Measurements from ENCODE around the gene RGS17.
A peak's percentile ranks its signal among the peaks of the same experiment; 100 is the strongest.

Gene RGS17

DNA sequence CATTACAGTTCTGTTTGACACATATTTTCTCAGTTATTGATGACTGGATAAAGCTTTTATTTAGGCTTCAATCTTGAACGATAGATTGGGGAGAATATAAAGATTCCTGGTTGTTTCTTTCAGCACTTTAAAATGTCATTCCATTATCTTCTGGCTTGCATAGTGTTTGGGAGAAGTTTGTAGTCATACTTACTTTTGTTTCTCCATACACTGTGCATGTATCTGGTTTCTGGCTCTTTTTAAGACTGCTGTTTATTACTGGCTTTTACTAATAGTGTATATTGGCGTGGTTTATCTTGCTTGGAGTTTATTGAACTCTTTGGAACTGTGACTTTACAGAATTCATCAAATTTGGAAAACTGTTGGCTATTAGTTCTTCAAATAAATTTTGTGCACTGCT is 49.2 kb downstream of the RGS17 start:
- no peak for DNase-seq

DNA sequence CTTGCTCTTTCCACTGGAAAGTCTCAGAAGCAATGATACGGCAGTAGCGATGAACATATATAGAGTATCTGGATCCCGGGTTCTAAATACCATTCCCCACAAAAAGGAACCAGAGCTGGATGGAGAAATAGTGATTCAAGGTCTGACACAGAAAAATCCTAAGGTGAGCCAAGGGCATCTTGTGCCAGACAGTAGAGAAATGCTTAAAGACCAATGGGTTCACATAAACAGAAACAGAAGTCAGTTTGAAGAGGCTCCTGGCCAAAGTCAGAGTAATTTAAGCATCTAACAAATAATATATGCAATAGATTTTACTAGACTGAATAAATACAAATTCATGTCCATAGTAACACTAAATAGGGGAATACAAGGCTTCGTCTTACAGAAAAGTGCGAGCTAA is 54.7 kb downstream of the RGS17 start:
- DNase-seq = no peak

DNA sequence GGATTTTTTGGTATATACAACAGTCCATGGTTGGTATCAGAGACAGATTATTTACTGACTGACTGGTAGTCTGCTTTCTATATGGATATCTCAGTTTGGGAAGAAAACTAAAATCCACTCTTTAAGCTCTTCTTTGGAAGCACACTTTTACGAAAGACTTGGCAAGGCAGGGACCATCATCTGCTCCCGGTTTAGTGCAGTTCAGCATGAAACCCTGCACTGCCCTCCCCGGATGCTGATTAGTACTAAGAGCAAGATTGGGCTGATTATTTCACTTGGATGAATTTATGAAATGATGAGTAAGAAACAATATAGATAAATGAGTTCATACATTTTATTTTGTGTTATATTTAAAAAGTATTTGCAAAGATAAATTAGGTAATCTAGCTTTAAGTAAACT is 56.3 kb downstream of the RGS17 start:
- no peak for DNase-seq

DNA sequence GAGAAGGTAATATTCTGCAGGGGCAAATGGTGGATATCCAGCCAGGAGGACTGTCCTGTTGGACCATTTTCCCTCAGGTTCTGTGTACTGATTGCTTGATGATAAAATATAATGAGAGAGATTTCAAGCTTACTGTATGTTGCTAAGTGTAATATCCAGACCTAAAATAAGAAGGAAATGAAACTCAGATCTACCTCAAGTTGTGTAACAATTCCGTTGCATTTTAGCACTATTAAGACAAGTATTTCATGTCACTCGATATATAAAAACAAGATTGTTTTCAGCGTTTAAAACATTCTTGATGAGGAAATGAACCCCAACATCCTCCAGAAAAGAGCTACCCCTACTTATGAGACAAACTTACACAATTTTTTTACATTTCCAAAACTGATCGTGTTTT is 57.2 kb downstream of the RGS17 start:
- no peak for DNase-seq

DNA sequence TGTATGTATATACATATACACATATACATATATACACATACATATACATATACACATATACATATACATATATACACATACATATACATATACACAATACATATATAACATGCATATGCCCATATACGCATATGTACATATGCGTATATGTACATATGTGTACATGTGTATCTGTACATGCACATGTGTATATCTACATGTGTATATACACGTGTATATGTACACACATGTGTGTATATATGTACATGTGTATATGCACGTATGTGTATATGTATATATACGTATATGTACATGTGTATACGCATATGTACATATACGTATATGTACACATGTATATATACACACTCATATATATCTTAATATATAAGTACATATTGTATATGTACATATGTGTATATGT is 60.3 kb downstream of the RGS17 start:
- no peak for DNase-seq

DNA sequence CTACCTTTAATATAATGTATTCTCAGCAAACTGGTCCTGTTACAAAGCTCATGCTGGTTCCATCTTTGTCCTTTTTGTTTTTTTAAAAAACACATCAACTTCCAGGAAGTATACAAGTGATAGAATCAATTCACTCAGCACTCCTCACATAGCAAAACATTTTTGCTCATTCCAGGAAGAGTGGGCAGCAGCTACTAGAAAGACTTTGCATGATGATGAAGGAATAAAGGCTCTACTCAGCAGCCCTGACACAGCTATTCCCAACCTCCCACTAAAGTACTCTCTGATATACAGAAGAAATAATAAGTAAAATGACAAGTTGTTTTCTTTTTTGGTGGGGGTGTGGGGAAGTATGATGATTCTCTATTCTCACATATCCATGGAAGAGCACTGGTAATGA is 61.2 kb downstream of the RGS17 start:
- DNase-seq = no peak

DNA sequence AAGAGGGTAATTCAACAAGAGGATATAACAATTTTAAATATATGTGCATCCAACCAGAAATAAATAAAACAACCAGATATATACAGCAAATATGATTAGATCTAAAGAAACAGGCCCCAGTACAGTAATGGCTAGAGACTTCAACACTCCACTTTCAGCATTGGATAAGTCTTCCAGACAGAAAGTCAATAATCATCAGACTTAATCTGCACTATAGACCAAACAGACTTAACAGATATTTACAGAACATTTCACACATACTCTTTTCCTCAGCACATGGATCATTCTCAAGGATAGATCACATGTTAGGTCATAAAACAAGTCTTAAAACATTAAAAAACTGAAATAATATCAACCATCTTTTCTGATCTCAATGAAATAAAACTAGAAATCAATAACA is 65.9 kb downstream of the RGS17 start:
- DNase-seq = no peak

DNA sequence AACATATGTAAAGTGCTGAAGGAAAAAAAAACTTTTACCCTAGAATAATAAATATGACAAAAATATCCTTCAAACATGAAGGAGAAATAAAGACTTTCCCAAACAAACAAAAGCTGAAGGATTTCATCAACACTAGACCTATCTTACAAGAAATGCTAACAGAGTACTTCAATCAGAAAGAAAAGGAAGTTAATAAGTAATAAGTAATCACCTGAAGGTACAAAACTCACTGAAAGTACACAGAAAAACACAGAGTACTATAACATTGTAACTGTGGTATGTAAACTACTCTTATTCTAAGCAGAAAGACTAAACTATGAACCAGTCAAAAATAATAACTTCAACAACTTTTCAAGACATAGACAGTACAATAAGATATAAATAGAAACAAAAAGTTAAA is 67.1 kb downstream of the RGS17 start:
- no peak for DNase-seq

DNA sequence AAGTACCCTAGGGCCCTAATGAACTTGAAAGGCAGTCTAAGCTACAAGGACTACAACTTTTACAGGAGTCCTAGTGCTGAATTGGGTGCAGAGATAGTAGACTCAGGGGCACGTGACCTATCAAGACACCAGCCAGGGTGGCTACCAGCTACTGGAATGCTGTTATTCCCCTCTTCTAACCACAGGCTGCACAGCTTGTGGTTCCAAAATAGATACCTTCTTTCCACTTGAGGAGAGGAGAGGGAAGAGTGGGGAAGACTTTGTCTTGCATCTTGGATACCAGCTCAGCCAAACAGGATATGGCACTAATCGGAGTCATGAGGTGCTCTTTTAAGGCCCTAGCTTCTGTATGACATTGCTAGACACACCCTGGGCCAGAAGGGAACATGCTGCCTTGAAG is 68.6 kb downstream of the RGS17 start:
- no peak for DNase-seq

DNA sequence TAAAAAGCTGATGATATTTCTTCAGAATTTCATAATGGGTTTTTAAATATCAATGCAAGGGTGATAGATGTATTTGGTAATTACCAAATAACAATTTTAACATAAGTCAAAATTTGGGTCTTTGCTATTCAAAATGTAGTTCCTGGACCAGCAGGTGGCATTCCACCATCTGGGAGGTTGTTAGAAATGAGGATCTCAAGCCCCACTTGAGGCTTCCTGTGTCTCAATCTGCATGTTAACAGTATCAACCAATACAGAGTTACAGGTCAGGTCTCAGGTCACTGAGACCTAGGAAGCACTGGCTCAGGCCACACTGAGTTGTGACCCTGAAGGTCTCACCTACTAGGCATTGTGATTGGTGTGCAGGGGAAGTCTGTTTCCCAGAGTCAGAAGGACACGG is 71.3 kb downstream of the RGS17 start:
- DNase-seq = no peak

DNA sequence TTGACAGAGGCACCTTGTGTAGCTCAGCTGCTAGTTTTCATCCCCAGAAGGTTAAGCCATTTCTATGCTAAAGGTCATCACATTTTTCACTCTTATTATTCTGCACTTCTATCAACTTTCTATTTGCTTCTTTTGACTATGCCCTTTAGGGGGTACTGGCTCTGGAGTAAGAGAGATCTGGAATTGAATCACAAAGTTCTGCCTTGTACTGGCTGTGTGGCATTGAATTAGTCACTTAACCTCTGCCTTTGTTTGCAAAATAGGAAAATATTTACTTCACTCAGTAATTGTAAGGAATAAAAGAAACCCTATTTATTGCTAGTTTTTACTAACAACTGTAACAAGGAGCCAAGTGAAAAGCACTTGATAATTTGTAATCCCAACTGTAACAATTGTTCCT is 71.8 kb downstream of the RGS17 start:
- DNase-seq = peak; percentile 51

DNA sequence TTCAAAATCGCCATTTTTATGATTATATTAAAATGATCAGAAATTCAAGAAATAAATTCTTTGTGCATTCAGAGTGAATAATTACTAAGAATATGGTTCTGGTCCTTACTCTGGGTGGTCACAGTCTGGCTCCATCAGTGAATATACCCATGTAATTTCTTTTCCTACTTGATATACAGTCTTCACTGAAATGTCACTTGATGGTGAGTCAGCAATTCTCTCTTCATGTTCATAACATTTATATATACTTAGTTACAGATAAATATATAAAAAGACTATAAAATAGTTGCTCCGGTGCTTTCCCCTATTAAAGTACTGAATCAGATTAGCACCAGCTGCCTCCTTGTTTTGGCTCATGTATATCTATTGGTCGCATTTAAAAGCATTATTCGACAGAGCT is 72.2 kb downstream of the RGS17 start:
- DNase-seq = peak; percentile 14

DNA sequence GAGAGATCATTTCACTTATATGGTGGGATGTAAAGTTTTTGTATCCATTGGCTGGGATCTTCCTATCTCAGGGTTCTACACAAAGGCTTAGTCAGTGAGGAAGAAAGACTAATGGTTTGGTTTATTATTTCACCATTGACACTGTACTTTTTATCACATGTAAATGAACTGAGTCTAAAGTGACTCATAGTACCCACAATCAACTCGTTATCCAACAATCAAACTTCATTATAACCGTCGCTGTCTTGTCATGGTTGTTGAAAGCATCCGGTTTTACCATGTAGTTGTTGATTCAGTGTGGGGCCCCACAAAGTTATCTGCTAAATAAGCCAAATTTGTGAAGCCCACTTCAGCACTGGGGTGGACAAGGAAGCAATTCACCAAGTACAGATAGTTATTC is 72.8 kb downstream of the RGS17 start:
- peak; percentile 70 for DNase-seq

DNA sequence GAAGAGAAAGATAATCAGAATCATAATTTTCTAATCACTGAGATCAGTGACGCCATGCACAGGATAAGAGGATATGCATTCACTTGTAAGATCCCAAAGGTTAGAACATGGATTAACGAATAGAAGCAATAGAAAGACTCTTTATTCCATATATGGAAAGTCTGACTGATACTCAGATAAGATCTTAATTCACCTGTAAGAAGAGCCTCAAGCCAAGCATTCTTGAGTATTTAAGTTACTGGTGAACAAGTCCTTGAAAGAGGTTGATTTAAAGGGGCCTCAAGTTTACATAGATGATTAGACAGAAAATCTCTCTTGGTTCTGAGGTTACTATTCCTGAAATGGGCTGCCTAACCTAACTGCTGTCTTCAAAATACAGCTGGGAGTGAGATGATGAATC is 74.8 kb downstream of the RGS17 start:
- no peak for DNase-seq

DNA sequence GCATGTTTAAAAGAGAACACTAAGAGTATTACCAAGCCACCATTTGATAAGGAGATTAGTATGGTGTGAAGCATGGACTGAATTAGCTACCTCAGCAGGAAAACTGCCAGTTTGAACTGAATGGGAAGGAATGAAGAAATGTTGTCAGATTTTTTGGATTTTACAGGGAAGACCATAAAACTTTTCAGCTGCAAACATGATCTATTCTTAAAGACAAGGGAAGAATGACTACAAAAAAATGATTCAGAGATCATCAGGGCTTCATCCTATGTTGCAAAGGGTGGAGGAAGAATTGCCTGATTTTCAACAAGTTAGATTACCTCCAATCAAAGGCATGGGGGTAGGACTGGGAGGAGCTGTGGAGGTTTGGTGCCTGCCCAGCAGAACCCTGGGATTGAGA is 79.3 kb downstream of the RGS17 start:
- DNase-seq = no peak

DNA sequence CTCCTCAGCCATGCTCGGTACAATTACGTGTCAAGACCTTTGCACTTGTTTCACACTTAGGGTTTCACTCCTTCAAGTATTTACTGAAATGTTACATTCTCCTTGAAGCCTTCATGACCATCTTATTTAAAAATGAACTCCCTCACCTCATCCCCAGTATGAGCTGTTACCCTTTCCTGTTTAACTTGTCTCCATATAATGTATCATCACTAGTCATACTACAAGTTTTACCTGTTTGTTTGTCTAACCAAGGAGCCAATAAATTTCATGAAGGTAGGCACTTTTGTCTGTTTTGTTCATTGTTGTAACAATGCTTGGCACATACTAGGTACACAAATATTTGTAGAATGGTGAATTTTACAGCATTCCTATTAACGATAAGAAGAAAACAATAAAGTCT is 82.5 kb downstream of the RGS17 start:
- DNase-seq = no peak

DNA sequence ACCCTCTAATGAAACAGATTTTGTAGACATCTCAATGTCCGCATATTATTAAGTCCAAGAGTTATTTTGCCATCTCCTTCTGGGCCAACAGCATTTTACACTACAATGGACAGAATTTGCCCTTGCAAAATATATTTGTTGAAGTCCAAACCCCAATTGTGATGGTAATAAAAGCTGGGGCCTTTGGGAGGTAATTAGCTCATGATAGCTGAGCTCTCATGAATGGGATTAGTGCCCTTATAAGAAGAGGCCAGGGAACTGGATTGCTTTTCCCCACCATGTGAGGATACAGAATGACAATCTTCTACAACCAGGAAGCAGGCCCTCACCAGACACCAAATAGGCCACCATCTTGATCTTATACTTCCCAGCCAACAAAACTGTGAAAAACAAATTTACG is 83.7 kb downstream of the RGS17 start:
- DNase-seq = no peak

DNA sequence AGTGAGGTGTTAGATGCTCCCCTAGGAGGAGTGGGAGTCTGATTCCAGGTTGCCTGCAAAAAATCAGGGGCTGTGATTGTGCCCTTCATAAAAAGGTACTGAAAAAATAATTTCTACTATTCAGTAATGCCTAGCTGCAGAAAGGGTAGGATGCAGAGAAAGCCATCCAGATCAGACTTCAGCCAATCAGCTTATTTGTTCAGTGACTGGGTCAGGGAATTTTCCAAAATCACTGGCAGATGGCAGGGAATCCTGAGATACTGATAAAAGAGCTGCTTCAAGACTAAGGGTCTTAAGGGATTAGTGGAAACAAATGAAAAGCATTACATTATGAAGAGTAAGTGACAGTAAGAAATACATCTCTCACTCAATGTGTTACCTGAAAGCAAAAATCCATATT is 85.8 kb downstream of the RGS17 start:
- no peak for DNase-seq

DNA sequence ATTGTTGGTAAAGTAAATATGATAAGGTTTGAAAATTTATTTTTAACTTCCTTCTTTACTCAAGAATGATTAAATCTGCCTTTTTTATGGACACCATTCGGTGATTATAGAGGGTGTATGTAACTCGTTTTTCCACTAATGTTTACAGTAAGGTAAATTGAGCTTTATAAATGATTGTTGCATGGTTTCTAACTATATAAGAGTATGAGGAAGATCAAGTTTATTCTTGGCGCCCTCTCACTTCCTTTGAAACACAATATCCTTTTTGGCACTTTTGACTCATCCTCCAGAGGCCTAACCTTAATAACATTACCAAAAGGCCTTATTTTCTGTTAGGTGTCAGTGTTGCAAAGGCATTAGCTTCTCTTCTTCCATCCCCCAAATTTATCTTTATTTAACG is 86.8 kb downstream of the RGS17 start:
- peak; percentile 57 for DNase-seq

DNA sequence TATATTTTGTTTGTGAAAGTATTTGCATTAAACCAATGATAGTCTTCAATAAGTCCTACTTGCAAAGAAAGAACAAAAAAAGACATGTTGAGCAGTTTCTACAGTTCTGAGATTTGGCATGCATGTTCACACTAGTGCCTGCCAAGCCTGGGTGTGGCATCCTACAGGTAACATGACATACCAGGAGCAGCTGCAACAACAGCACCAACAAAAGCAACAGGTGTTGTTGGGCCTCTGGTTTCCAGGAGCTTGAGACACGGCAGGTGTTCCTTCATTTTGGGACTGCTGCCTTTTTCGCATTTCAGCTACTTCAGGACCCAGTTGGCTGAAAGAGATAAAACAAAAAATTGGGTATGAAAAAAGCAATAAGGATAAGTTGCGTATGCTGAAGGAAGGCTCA is 87.4 kb downstream of the RGS17 start:
- no peak for DNase-seq

DNA sequence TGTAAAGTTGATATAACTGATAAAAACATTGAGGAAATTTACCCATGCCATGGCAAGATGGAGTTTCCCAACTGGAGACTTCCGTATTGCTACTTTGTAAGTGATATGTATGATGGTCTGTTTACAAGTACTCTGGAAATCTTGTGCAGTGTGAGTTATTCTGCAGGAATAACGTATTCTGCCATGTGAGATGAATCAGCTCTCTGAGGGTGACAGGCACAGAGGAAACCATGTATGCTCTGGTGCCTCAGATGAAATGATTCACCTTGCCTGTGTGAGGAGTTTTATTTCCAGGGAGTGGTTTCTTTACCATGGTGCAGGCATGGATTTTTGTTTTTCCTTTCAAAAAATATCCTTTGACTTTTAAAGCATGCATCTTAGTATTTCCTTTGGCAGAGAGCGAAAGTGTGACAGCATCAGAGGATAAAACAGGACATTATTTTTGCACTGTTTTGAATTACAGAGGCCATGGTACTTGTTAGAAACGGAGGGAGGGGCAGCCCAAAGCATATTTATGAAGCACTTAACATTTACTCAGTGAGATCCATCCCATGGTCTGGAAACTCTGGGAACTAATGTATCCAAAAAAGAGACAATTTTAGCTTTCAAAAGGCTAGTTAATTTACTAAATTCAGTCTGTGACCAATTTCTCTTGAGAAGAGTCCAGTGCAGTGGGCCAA is 92.6 kb downstream of the RGS17 start:
- DNase-seq = peak; percentile 77

DNA sequence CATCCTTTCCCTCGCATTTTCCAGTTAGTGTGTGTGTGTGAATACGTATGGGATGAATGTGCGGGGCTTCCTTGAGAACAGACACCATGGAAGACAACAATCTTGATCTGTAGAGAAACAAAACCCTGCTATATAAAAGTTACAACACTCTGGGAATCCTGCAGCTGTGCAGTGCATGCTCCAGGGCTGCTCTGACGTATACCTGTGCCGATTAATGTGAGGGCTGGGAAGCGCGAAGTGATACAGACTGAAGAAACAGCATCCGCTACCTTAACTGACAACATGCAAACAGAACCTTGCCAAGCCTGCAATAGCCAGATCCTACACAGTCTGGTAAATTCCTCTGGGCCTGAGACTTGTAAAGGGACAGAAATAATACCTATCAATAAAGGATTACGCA is 96.9 kb downstream of the RGS17 start:
- DNase-seq = no peak

DNA sequence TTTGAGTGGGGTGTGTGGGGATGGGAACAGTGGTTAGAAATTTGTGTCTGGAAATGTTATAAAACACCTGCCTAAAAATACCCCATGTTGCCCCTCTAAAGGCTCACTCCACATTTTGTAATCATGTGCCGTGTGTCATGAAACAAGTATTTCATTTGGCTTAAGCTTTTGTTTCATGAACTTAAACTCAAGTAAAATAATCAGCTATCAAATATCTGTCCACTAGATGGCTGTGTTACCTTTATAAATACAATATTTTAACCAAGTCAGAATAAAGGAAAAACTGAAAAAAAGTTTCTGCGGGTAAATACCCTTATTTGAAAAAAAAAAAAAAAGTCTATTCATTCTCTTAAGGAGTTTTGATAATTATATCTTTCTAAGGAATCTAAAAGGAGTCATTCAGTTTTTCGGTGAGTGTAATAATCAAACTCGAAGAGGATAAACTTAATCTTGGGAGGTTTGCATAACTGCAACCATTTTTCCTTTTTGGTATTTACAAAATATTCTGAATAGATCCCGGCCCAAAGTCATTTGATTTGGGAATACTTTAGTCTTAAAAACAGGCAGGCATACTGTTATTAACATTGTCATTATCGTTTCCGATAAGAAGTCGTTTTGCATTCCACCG is 98.7 kb downstream of the RGS17 start:
- peak; percentile 73 for DNase-seq

DNA sequence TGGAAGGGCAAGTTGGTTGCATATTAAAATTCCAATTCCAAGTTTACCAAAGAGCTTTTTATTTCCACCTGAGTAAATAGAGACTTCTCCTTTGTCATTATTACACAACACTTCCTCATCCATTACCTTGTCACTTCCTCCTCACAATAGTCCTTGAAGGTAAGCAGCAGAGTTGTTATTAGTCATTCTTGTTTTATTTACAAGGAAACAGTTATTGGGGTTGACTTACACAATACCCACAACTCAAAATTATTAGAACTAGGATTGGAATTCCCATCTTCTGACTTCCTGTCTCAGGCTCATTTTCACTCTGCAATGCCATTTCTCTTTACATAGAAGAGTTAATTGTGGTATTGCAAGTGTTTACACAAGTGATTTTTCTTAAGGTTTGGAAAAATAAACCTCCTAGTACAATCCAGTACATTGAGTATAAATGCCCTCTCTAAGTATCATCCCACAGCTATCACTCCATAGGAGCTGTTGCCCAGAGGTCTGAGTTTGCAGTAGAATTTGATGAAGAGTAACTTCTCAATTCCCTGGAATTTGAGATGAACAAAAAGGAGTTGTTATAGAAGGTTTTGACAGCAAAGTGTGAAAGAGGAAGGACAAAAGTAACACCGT is 99.6 kb downstream of the RGS17 start:
- peak; percentile 64 for DNase-seq

DNA sequence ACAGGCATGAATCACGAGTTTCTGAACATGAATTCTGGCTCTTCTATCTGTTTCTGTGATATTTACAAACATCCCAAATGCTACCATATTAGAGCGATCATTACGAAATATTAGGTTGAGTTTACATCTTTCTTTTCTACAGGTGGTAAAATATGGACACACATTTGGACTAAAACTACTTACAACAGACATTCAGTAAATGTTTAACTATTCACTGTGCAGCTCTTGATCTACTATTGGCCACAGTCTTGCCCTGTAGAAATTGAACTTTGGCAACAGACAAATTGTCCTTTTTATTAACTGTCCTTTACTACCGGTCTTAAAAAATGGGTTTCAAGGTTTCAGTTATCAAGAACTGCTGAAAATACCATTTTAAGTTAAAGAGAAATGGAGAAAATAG is 102.1 kb downstream of the RGS17 start:
- DNase-seq = no peak

Measured in HCEC 1CT (cell line).